H1 (cell line): ENCODE measurements around the gene PHTF2. TPM values are rescaled to one million over a fixed set of nuclear protein-coding genes. Genes with fewer than 3 reads are reported as not detected.

ENCODE experiments used
- CREB1 ChIP-seq: IDR thresholded peaks from 2 replicates; pipeline ENCODE4 v1.6.1; 2012; ENCODE audit warnings: inconsistent platforms
- polyA plus RNA-seq, 7 experiments: library from polyadenylated mRNA; depleted of rRNA in 3 of 7; stranded (reverse) in 5 of 7; unstranded in 2 of 7; fragments of >200 nt in 5 of 7; fragments of 200-250 nt in 2 of 7; gene quantifications; 1 replicate in 5 of 7; 2 replicates in 1 of 7; 4 replicates in 1 of 7; pipeline versions ENCODE4 v1.2.1 to v1.2.3, GENCODE V29; 2011 to 2013; ENCODE audit warnings: missing spikeins in 2 of 7, mixed read lengths in 2 of 7
- total RNA-seq: library from RNA; stranded (reverse); fragmentation: NEBNext Ultra II Directional; extraction: Animal tissue kit (Norgen Biotek cat#: 25700); gene quantifications from 2 replicates; pipeline ENCODE4 v1.2.1, GENCODE V29; 2021

The PHTF2 gene
- total and polyA plus RNA-seq, 2 of the 8 experiments (the other 6 are each of a cell fraction or from before 2014, with no cell fraction given): 9.0 to 25.4 TPM

GRCh38 chr7:77859343-77859742 lies 60.8 kb downstream of the PHTF2 start (continued):
- TF ChIP-seq CREB1: no peak
- TF ChIP-seq, all 59 proteins: peak for 0
